Tibial nerve (tissue), 4 donors: ENCODE results near the gene EML2. TPM values are rescaled to one million over a fixed set of nuclear protein-coding genes. Genes with fewer than 3 reads are reported as not detected.

Source experiments
- DNase-seq, 2 donors: peaks; one replicate each; pipeline ENCODE4 v3.0.0-alpha.2; 2019; ENCODE audit warnings: low spot score in 2 of 2
- H3K27ac ChIP-seq, 4 donors: fragments of 200-600 bp; sonication (generic) in 3 of 4; one replicate each; pipeline ENCODE4 v1.5.1; 2017 to 2019; ENCODE audit warnings: mild to moderate bottlenecking in 1 of 4
- H3K27me3 ChIP-seq, 2 donors: fragments of 200-600 bp; sonication (generic) in 1 of 2; one replicate each; pipeline versions ENCODE4 v1.5.1 to v1.6.0; 2017 to 2019
- H3K36me3 ChIP-seq, 3 donors: fragments of 200-600 bp; sonication (generic); one replicate each; pipeline ENCODE4 v1.5.1; 2018 to 2019
- H3K4me1 ChIP-seq, 4 donors: fragments of 200-600 bp; sonication (generic) in 3 of 4; one replicate each; pipeline ENCODE4 v1.5.1; 2017 to 2019
- H3K4me3 ChIP-seq, 4 donors: fragments of 200-600 bp; sonication (generic) in 3 of 4; one replicate each; pipeline ENCODE4 v1.5.1; 2017 to 2019; ENCODE audit warnings: mild to moderate bottlenecking in 1 of 4, moderate library complexity in 1 of 4
- H3K9me3 ChIP-seq, 4 donors: fragments of 200-600 bp; sonication (generic) in 3 of 4; one replicate each; pipeline ENCODE4 v1.5.1; 2017 to 2019
- CTCF ChIP-seq, 5 experiments: fragments of 200-600 bp in 3 of 5; fragments of 450-650 bp in 2 of 5; sonication (generic) in 3 of 5; IDR thresholded peaks; one replicate each; pipeline ENCODE4 v1.5.1; 2016 to 2019; ENCODE audit warnings: antibody characterized with exemption in 5 of 5, mild to moderate bottlenecking in 3 of 5, moderate library complexity in 2 of 5
- EP300 ChIP-seq, 2 donors: sonication (generic); formaldehyde crosslinking; IDR thresholded peaks; one replicate each; pipeline ENCODE4 v1.6.1; 2017; ENCODE audit warnings: antibody characterized with exemption in 2 of 2, mild to moderate bottlenecking in 1 of 2
- POLR2A ChIP-seq, 2 donors: fragments of 450-650 bp; IDR thresholded peaks; one replicate each; pipeline ENCODE4 v1.6.1; 2017; ENCODE audit warnings: antibody characterized with exemption in 2 of 2, mild to moderate bottlenecking in 2 of 2, moderate library complexity in 2 of 2
- WGBS, 2 donors: methylation state at CpG; one replicate each; pipeline ENCODE4 v1.1.5; 2018; 5-methylcytosine and 5-hydroxymethylcytosine counted together
- total RNA-seq, 4 donors: library from RNA; depleted of rRNA; stranded (reverse); fragments of >200 nt; gene quantifications; one replicate each; pipeline ENCODE4 v1.1.0, GENCODE V29; 2016

Gene EML2
- total RNA-seq, 4 donors from 2014 or later = 21.0 to 57.1 (median 25.0) TPM

DNA sequence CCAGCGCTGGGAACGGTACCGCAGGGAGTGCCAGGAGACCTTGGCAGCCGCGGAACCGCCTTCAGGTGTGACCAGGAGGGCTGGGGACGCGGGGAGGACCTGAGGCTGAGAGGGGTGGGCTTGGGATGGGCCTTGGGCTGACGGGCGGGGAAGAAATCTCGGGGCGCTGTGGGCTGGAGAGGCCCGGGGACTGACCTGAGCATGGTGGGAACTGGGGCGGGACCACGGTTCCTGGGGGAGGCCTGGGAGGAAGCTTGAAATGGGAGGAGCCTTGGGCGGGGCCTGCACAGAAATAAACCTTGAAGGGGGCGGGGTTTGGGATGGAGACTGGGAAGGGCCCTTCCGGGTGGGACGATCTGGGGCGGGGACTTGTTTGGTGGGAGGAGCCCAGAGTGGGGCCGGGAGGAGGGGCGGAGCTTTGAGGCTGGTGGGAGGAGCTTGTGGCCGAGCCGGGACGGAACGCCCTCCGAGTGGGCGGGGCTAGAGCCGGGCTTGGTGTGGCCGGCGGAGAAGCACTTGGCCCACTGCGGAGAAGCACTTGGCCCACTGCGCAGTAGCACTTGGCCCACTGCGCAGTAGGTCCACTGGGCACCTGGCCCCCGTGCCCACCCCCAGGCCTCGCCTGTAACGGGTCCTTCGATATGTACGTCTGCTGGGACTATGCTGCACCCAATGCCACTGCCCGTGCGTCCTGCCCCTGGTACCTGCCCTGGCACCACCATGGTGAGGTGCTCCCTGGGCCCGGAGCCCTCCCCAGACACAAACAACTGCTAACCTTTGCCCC, 31.7 kb upstream of the EML2 start:
- no peaks in the 10 kb centered on the region for H3K9me3 ChIP-seq
- no peak for DNase-seq
- H3K4me1 ChIP-seq = peaks cover 0 to 35% (median 16%) of the 10 kb centered on the region in 4 donors
- peaks cover 8 to 91% of the 10 kb centered on the region in 2 donors for H3K27me3 ChIP-seq
- no peak overlapping the region for H3K27ac ChIP-seq
- 12 to 16% methylated on average over 38 to 41 of the region's 42 CpGs for WGBS, 2 donors
- H3K36me3 ChIP-seq = no peaks in the 10 kb centered on the region
- no peak for TF ChIP-seq EP300 (IDR thresholded peaks at IDR 0.05)
- no peak for TF ChIP-seq CTCF (IDR thresholded peaks at IDR 0.05)
- TF ChIP-seq POLR2A (IDR thresholded peaks at IDR 0.05) = no peak
- no peak overlapping the region for H3K4me3 ChIP-seq

GRCh38 chr19:45668342-45668871, 29.2 kb upstream of the EML2 start:
- Histone ChIP-seq H3K4me3 (peak overlapping the region in 2 of 4 donors; percentile 20 to 24), H3K9me3 (no peaks in the 10 kb centered on the region), H3K4me1 (peaks cover 0 to 35% (median 16%) of the 10 kb centered on the region in 4 donors), H3K27ac (no peak overlapping the region), H3K36me3 (no peaks in the 10 kb centered on the region), H3K27me3 (peaks cover 8 to 98% of the 10 kb centered on the region in 2 donors)
- DNase-seq = no peak
- TF ChIP-seq POLR2A (IDR thresholded peaks at IDR 0.05) (no peak), EP300 (IDR thresholded peaks at IDR 0.05) (no peak), CTCF (IDR thresholded peaks at IDR 0.05) (no peak)
- 2 to 3% methylated on average over 19 of the region's 19 CpGs for WGBS, 2 donors

GRCh38 chr19:45667620-45668341, 28.6 kb upstream of the EML2 start, which contains the start of gene GIPR:
GIPR (plus strand) TSS chr19:45668221; CDS start chr19:45669521, 1,300 bp downstream.
- no peak for DNase-seq
- Histone ChIP-seq H3K27ac (no peak within 1 kb of the TSS), H3K4me3 (peak within 1 kb of the TSS in 2 of 4 donors; percentile 20 to 24), H3K9me3 (no peaks in the 10 kb centered on the region), H3K4me1 (peaks cover 0 to 35% (median 16%) of the 10 kb centered on the region in 4 donors), H3K27me3 (peaks cover 8 to 98% of the 10 kb centered on the region in 2 donors), H3K36me3 (no peaks in the 10 kb centered on the region)
- WGBS, 2 donors = 11 to 45% methylated on average over 6 to 15 of the region's 15 CpGs
- TF ChIP-seq CTCF (IDR thresholded peaks at IDR 0.05) (no peak), POLR2A (IDR thresholded peaks at IDR 0.05) (no peak), EP300 (IDR thresholded peaks at IDR 0.05) (no peak)

DNA sequence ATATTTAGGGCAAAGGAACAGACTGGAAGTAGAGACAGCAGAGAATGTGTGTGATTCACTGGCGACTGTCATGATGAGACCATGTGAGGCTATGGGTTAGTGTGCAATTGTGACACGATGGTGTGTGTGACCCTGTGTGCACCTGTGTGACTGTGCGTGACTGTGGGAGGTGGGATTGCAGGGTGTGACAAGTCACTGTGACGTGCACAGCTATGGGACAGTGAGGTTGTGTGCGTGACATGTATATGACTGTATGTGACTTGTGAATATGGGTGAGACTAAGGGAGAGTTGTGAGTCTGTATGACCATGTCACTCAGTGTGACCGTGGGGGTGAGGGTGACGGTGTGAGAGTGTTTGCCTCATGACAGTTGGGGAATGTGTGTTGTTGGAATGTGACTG, 25.4 kb upstream of the EML2 start:
- H3K27ac ChIP-seq = no peak overlapping the region
- peaks cover 0 to 20% (median 15%) of the 10 kb centered on the region in 4 donors for H3K4me1 ChIP-seq
- 74% methylated on average over 7 of the region's 7 CpGs for WGBS, 2 donors
- peaks cover under 1 to 87% of the 10 kb centered on the region in 2 donors for H3K27me3 ChIP-seq
- TF ChIP-seq POLR2A (IDR thresholded peaks at IDR 0.05) (no peak), CTCF (IDR thresholded peaks at IDR 0.05) (no peak), EP300 (IDR thresholded peaks at IDR 0.05) (no peak)
- H3K4me3 ChIP-seq = no peak overlapping the region
- DNase-seq = no peak
- H3K36me3 ChIP-seq = no peaks in the 10 kb centered on the region
- no peaks in the 10 kb centered on the region for H3K9me3 ChIP-seq
